Measurements from ENCODE around the gene ACTL7A. TPM values are rescaled to one million over a fixed set of nuclear protein-coding genes. Genes with fewer than 3 reads are reported as not detected.

ACTL7A gene
- not detected in 5 replicates for total RNA-seq (2022; extraction: Qiagen RNA extraction; ENCODE audit: low read depth)

GRCh38 chr9:108861997-108862396 lies at the start of gene ACTL7A:
Gene ACTL7A, plus strand, starts transcription at chr9:108862266. Its CDS starts 57 bp downstream, at chr9:108862323.

GRCh38 chr9:108855888-108856287 lies 6.2 kb upstream of the ACTL7A start, which contains the start of gene ACTL7B:
Gene ACTL7B, minus strand, starts transcription at chr9:108855986. Its CDS starts 56 bp downstream, at chr9:108855930.

Other genes with a start within 250 kb of the ACTL7A start
- gene ACTL7B, start 6.3 kb upstream of the ACTL7A start, total RNA-seq (2022; extraction: Qiagen RNA extraction; ENCODE audit: low read depth), result 0.07 TPM in 1 of 5 replicates, not detected in the others
- 18.0 to 22.4 TPM (median 20.4 TPM) in 5 replicates for gene ELP1, start 71.9 kb downstream of the ACTL7A start, total RNA-seq (2022; extraction: Qiagen RNA extraction; ENCODE audit: low read depth)
- 19.3 to 23.9 TPM (median 21.8 TPM) in 5 replicates for gene ABITRAM, start 72.1 kb downstream of the ACTL7A start, total RNA-seq (2022; extraction: Qiagen RNA extraction; ENCODE audit: low read depth)
- gene CTNNAL1, start 151.2 kb downstream of the ACTL7A start, total RNA-seq (2022; extraction: Qiagen RNA extraction; ENCODE audit: low read depth), result 48.2 to 56.6 TPM (median 54.1 TPM) in 5 replicates